Uterus (tissue), 2 donors: ENCODE results near the gene KIAA1217.

Source experiments
- POLR2A ChIP-seq, 2 donors: fragments of 450-650 bp; IDR thresholded peaks; one replicate each; pipeline ENCODE4 v1.6.1; 2016; ENCODE audit warnings: antibody characterized with exemption in 2 of 2, mild to moderate bottlenecking in 1 of 2, moderate library complexity in 1 of 2
- TF ChIP-seq, protein P1 (sequence below), 4 experiments: fragments of 200-600 bp in 2 of 4; fragments of 450-650 bp in 2 of 4; sonication (generic) in 2 of 4; IDR thresholded peaks; one replicate each; pipeline ENCODE4 v1.5.1; 2016 to 2019; ENCODE audit warnings: antibody characterized with exemption in 4 of 4, mild to moderate bottlenecking in 2 of 4, moderate library complexity in 1 of 4

DNA sequence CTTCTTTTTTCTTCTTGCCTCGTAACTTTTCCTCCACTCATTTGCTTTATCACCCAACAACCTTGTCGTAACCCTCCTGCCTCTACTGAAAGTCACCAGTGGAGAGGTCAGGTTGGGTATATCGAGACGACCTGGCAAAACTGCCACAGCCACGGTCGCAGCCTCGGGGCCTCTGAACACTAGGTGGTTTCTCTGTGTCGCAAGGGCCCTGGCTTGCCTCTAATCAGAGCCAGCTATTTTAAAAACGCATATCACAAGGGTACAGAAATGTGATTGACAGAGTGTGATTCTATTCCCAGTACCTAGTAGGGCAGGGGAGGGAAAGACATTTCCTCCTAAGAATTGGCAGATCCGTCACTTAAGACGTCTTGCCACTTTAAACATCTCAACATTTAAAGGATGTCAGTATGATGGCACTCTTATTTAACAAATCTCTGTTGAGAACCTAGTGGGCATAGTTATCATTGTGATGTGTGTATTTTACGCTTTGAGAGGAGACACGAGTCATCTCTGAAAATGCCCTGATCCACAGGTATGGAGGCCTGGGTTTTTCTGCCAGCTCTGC, 317.2 kb downstream of the KIAA1217 start:
- TF ChIP-seq, protein P1, sequence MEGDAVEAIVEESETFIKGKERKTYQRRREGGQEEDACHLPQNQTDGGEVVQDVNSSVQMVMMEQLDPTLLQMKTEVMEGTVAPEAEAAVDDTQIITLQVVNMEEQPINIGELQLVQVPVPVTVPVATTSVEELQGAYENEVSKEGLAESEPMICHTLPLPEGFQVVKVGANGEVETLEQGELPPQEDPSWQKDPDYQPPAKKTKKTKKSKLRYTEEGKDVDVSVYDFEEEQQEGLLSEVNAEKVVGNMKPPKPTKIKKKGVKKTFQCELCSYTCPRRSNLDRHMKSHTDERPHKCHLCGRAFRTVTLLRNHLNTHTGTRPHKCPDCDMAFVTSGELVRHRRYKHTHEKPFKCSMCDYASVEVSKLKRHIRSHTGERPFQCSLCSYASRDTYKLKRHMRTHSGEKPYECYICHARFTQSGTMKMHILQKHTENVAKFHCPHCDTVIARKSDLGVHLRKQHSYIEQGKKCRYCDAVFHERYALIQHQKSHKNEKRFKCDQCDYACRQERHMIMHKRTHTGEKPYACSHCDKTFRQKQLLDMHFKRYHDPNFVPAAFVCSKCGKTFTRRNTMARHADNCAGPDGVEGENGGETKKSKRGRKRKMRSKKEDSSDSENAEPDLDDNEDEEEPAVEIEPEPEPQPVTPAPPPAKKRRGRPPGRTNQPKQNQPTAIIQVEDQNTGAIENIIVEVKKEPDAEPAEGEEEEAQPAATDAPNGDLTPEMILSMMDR (IDR thresholded peaks at IDR 0.05), result no peak
- TF ChIP-seq POLR2A (IDR thresholded peaks at IDR 0.05), result no peak
